ENCODE data around the gene CTBP2.

Gene CTBP2

GRCh38 chr10:124977161-124977560 lies 183.2 kb downstream of the CTBP2 start:
- DNase-seq (ENCODE audit: low spot score) = no peak

GRCh38 chr10:124975977-124976514 lies 184.3 kb downstream of the CTBP2 start:
- no peak for DNase-seq (ENCODE audit: low spot score)

- DNase-seq (ENCODE audit: low spot score) = no peak
Observed at GRCh38 chr10:124974131-124974530, 186.2 kb downstream of the CTBP2 start.

GRCh38 chr10:124972637-124973036 lies 187.7 kb downstream of the CTBP2 start:
- DNase-seq (ENCODE audit: low spot score) = no peak

GRCh38 chr10:124971276-124971675 lies 189.1 kb downstream of the CTBP2 start:
- DNase-seq (ENCODE audit: low spot score) = no peak

GRCh38 chr10:124967255-124967654 lies 193.1 kb downstream of the CTBP2 start:
- no peak for DNase-seq (ENCODE audit: low spot score)

- no peak for DNase-seq (ENCODE audit: low spot score)
Observed at GRCh38 chr10:124966008-124966407, 194.4 kb downstream of the CTBP2 start.

- no peak for DNase-seq (ENCODE audit: low spot score)
Observed at GRCh38 chr10:124963866-124964720, 196.3 kb downstream of the CTBP2 start.

GRCh38 chr10:124962421-124962820 lies 197.9 kb downstream of the CTBP2 start:
- no peak for DNase-seq (ENCODE audit: low spot score)

GRCh38 chr10:124961248-124961570 lies 199.2 kb downstream of the CTBP2 start:
- no peak for DNase-seq (ENCODE audit: low spot score)

- no peak for DNase-seq (ENCODE audit: low spot score)
Observed at GRCh38 chr10:124959564-124959963, 200.8 kb downstream of the CTBP2 start.

- no peak for DNase-seq (ENCODE audit: low spot score)
Observed at GRCh38 chr10:124957404-124957947, 202.9 kb downstream of the CTBP2 start.

GRCh38 chr10:124956764-124957163 lies 203.6 kb downstream of the CTBP2 start:
- no peak for DNase-seq (ENCODE audit: low spot score)

- DNase-seq (ENCODE audit: low spot score) = no peak
Observed at GRCh38 chr10:124955868-124956267, 204.5 kb downstream of the CTBP2 start.

GRCh38 chr10:124955243-124955642 lies 205.1 kb downstream of the CTBP2 start:
- no peak for DNase-seq (ENCODE audit: low spot score)

- DNase-seq (ENCODE audit: low spot score) = no peak
Observed at GRCh38 chr10:124953421-124953820, 206.9 kb downstream of the CTBP2 start.

GRCh38 chr10:124952123-124952522 lies 208.2 kb downstream of the CTBP2 start:
- DNase-seq (ENCODE audit: low spot score) = no peak

GRCh38 chr10:124949543-124949942 lies 210.8 kb downstream of the CTBP2 start:
- no peak for DNase-seq (ENCODE audit: low spot score)

- DNase-seq (ENCODE audit: low spot score) = no peak
Observed at GRCh38 chr10:124946945-124947344, 213.4 kb downstream of the CTBP2 start.

- DNase-seq (ENCODE audit: low spot score) = no peak
Observed at GRCh38 chr10:124944982-124945381, 215.4 kb downstream of the CTBP2 start.

GRCh38 chr10:124943301-124944092 lies 216.9 kb downstream of the CTBP2 start:
- DNase-seq (ENCODE audit: low spot score) = no peak

- DNase-seq (ENCODE audit: low spot score) = no peak
Observed at GRCh38 chr10:124942317-124943169, 217.8 kb downstream of the CTBP2 start.

Measured in SW480 (cell line).